GM21717 (cell line): ENCODE data around the gene IDI1.

Source experiments
- ATAC-seq: cut with Tn5 transposase; IDR thresholded peaks from one replicate; pipeline ENCODE4 v1.9.1; 2021; ENCODE audit warnings: mild to moderate bottlenecking, moderate library complexity; ENCODE audit not compliant: unreplicated experiment

IDI1 gene

DNA sequence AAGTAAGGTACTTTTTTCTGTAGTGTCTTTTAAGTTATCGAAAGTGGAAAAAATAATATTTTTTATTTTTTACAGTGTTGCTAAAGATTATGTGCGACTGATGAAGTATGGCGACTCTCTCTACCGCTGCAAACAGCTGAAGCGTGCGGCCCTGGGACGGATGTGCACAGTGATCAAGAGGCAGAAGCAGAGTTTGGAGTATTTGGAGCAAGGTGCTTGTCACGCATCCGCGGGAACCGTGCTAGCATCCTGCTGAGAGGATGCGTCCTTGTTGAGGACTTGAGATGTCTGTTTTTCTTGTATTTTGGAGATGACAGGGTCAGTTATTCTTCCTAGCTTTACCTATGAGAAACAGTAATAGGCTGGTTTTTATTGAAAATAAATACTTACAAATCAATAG, 52.9 kb downstream of the IDI1 start:
- ATAC-seq = no peak

DNA sequence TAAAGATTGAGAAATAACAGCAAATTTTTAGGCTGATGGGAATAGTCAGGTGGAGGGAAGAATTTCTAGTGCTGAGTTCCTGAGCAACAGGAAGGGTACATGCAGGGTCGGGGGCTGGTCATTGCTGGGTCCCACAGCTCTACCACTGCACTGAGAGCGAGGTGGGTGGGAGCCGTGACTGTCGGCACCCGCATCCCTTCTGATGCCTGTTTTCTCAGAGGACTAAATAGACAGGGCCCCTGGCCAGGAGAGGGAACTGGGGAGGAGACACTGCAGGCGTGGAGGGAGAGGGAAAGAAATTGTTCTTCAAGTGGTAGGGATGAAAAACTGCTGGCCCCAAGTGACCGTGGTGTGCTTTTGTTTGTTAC, 53.4 kb downstream of the IDI1 start:
- ATAC-seq = no peak

DNA sequence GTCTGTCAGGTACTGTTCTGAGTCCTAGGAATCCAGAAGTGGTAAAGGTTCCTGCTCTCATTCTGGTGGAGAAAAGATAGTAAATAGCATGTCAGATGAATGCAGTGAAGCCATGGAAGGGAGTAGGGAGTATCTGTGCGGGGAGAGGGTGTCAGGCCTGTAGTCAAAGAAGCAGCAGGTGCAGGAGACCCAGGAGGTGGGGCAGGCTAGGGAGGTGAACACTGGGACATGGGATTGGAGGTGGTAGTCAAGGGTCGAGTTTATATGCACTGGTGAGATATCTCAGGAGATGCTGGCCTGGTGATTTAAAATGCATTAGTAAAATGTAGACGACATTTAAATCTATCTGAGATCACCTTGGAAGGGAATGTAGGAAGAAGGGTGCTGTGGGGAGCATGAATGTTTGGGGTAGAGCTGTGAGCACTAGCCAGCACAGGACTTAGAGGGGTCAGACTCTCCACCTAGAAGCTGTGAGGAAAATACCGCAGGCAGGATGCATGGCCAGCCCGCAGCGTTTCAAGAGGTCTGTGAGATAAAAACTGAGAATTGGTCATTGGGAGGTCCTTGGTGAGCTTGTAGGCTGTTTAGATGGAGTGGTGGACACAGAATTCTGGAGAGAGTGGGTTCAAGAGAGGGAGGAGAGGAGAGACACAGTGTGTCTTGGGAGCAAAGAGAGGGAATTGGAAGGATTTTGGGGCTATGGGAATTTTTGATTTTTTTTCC, 53.9 kb downstream of the IDI1 start:
- ATAC-seq = no peak

DNA sequence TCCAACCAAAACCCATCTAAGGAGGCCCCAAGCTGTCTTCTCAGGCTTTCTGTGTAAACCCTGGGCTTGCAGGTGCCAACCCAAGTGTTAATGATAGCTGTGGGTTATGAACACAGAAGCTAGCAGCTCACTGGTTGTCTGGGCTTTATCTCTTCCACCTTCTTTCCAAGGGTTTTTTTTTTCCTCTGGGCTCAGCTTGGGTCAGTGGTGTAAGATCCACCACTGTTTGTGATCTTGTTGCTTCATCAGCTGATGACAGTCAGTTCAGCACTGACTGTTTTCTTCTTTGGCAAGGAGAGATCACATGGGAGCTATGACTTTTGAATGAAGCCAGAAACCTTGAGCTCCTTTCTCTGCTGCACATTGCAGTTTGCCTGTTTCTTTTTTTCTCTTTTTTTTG, 56.0 kb downstream of the IDI1 start:
- ATAC-seq = no peak

DNA sequence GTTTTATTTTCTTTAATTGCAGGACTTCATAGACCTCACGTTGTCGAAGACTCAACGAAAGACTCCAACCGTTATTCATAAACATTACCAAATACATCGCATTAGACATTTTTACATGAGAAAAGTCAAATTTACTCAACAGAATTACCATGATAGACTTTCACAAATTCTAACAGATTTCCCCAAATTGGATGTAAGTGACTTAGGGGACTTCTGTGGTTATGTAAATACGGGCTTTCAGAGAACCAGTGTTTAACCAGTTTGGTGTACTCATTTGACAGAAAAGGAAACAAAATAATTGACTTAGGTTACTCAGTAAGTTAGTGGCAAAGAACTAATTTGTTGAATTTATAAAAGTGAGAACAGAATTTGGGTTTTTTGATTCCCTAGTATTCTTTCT, 56.5 kb downstream of the IDI1 start:
- no peak for ATAC-seq

DNA sequence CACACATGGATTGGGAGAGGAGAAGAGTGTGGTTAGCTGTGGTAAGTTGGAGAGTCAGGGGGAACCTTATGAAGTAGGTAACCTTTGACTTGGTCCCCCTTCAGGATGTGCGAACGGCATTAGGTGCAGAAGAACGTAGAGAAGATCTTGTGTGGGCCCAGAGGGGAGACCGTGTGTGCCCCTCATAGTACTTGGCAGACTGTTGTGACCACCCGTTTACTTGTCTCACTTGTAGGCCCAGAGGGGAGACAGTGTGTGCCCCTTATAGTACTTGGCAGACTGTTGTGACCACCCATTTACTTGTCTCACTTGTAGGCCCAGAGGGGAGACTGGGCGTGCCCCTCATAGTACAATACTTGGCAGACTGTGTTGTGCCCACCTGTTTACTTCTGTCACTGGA, 58.1 kb downstream of the IDI1 start:
- no peak for ATAC-seq
